Measurements from ENCODE around the gene MORN1.

DNA sequence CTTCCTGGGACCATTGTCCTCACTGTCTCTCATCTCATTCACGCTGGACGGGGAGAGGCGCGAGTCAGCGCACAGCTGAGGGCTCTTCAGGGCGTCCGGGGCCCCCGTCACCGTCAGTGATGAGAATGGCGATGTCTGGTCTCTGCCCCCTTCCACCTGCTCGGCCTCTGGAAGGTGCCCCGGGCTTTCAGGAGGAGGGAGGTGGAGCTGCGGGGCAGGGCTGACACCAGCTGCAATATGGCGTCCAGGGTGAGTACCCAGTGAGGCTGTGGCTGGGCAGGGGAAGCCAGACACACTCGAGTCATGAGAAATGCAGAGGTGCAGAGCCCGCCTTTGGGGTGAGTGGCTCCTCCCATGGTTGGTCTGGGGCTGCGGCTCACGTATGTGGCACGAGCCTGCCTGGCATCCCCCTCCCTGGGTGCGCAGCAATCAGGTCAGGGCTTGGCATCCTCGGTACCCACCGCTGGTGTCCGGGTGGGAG, 15.1 kb downstream of the MORN1 start:
- TF ChIP-seq, protein P1, sequence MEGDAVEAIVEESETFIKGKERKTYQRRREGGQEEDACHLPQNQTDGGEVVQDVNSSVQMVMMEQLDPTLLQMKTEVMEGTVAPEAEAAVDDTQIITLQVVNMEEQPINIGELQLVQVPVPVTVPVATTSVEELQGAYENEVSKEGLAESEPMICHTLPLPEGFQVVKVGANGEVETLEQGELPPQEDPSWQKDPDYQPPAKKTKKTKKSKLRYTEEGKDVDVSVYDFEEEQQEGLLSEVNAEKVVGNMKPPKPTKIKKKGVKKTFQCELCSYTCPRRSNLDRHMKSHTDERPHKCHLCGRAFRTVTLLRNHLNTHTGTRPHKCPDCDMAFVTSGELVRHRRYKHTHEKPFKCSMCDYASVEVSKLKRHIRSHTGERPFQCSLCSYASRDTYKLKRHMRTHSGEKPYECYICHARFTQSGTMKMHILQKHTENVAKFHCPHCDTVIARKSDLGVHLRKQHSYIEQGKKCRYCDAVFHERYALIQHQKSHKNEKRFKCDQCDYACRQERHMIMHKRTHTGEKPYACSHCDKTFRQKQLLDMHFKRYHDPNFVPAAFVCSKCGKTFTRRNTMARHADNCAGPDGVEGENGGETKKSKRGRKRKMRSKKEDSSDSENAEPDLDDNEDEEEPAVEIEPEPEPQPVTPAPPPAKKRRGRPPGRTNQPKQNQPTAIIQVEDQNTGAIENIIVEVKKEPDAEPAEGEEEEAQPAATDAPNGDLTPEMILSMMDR (optimal IDR thresholded peaks at IDR 0.05 in 1 of 3, IDR thresholded peaks at IDR 0.05 in 1 of 3, conservative IDR thresholded peaks at IDR 0.05 in 1 of 3; ENCODE audit: extremely low read depth in 1 of 3, insufficient read depth in 2 of 3, low read length in 3 of 3): no peak
- no peak for TF ChIP-seq EZH2 (IDR thresholded peaks at IDR 0.05; ENCODE audit: low read length)
